ENCODE measurements around the gene LYRM4.

DNA sequence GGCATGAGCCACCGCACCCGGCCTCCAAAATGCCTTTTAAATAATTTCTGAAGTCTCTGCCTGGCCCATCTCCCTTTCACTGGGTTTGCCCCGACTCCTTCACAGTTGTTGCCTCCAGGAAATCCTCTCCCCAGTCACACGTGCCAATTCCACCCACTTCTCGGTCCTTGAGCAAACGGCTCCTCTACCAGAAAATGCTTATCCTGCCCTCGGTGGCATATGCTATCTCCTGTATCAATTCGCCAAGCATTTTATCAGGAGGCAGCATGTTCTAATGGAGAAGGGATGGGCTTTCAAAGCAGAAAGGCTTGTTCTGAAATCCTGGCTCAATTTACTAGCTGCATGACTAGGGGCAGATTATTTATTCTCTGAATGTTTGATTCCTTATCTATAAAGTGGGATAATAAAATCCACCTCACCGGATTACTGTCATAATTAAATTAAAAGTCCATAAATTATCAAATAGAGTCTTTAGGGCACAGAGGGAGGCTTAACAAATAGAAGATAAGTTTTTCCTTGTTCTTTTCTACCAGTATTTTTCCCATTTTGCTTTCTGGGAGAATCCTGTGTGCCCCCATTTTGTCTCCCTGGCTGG is 109.3 kb downstream of the LYRM4 start:
- TF ChIP-seq GATA3 (IDR thresholded peaks at IDR 0.05; ENCODE audit: low read depth, low read length) (peak; percentile 38; the same call in 1 of the 2 replicates), GATA2 (IDR thresholded peaks at IDR 0.05; ENCODE audit: low read depth, low read length) (peak; percentile 82)

All from SH-SY5Y (cell line).